ENCODE data around the gene BNC2. TPM values are rescaled to one million over a fixed set of nuclear protein-coding genes. Genes with fewer than 3 reads are reported as not detected.

Gene BNC2
- total RNA-seq, 1 experiment from 2014 or later = 2.9 TPM

DNA sequence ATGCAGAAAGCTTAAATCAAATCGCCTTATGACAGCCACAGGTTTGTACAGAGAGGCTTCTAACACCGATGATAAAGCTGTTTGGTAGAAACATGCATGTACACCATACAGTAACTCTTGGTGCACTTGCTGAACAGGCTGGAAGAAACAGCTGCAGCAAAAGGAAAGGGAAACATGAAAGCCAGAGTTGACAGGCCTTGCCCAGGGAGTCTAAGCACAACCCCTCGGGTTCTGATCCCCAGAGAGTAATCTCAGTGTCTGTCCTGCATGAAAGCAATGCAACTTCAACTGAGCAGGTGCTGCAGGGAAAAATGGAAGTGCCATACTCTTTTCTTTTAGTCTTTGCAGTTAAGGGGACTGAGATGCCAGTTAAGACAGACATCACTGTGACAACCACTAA lies 419.9 kb downstream of the BNC2 start:
- Histone ChIP-seq H2AFZ (no peak overlapping the region), H3K4me1 (replicated peaks; ENCODE audit: insufficient read depth) (peaks cover 6% of the 10 kb centered on the region), H3K4me3 (no peak overlapping the region), H3K27me3 (ENCODE audit: insufficient read depth, low read depth) (no peaks in the 10 kb centered on the region), H3K27ac (no peak overlapping the region), H3F3A (ENCODE audit: insufficient read depth, low read depth) (no peaks in the 10 kb centered on the region), H3K4me2 (no peak overlapping the region), H3K9me3 (ENCODE audit: insufficient read depth, low read depth) (no peaks in the 10 kb centered on the region), H3K9me2 (ENCODE audit: insufficient read depth) (no peaks in the 10 kb centered on the region), H3K79me2 (ENCODE audit: low read depth) (no peaks in the 10 kb centered on the region), H3K36me3 (ENCODE audit: low read depth) (no peaks in the 10 kb centered on the region), H4K20me1 (ENCODE audit: insufficient read depth) (no peaks in the 10 kb centered on the region)
- POLR2A ChIA-PET (ENCODE audit: unreplicated experiment) = no interaction called here
- DNase-seq = no peak
- CTCF ChIA-PET = no interaction called here
- BruUV-seq (replicated peaks) = no TSS peak
- intact Hi-C loops (cut with micrococcal nuclease; ENCODE audit: unreplicated experiment) = no loop called here
- TF ChIP-seq EZH2 (IDR thresholded peaks at IDR 0.05; ENCODE audit: low read depth) = no peak
- TF ChIP-seq, protein P1, sequence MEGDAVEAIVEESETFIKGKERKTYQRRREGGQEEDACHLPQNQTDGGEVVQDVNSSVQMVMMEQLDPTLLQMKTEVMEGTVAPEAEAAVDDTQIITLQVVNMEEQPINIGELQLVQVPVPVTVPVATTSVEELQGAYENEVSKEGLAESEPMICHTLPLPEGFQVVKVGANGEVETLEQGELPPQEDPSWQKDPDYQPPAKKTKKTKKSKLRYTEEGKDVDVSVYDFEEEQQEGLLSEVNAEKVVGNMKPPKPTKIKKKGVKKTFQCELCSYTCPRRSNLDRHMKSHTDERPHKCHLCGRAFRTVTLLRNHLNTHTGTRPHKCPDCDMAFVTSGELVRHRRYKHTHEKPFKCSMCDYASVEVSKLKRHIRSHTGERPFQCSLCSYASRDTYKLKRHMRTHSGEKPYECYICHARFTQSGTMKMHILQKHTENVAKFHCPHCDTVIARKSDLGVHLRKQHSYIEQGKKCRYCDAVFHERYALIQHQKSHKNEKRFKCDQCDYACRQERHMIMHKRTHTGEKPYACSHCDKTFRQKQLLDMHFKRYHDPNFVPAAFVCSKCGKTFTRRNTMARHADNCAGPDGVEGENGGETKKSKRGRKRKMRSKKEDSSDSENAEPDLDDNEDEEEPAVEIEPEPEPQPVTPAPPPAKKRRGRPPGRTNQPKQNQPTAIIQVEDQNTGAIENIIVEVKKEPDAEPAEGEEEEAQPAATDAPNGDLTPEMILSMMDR (conservative IDR thresholded peaks at IDR 0.05) = no peak

DNA sequence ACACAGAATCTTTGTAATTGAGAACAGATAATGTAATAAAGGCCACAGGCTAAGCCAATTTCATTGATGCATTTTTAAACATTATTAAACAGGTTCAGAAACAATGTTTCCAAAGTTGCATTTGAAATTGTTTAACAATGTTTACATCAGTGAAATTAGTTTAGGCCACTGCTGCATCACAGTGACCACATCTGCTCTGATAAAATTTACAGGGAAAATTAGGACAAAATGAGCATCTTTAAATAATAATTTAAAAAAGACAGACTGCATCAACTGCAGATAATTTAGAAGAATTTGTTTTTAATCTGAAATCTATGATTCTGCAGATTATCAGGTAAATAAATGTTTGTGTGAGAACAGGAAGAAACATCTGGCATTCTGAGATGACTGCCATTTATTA lies 420.4 kb downstream of the BNC2 start:
- Histone ChIP-seq H3K4me2 (no peak overlapping the region), H3K27me3 (ENCODE audit: insufficient read depth, low read depth) (no peaks in the 10 kb centered on the region), H3K9me3 (ENCODE audit: insufficient read depth, low read depth) (no peaks in the 10 kb centered on the region), H2AFZ (no peak overlapping the region), H3K4me1 (replicated peaks; ENCODE audit: insufficient read depth) (peaks cover 6% of the 10 kb centered on the region), H3K36me3 (ENCODE audit: low read depth) (no peaks in the 10 kb centered on the region), H3K9me2 (ENCODE audit: insufficient read depth) (no peaks in the 10 kb centered on the region), H3K27ac (no peak overlapping the region), H3K79me2 (ENCODE audit: low read depth) (no peaks in the 10 kb centered on the region), H4K20me1 (ENCODE audit: insufficient read depth) (no peaks in the 10 kb centered on the region), H3K4me3 (no peak overlapping the region), H3F3A (ENCODE audit: insufficient read depth, low read depth) (no peaks in the 10 kb centered on the region)
- TF ChIP-seq EZH2 (IDR thresholded peaks at IDR 0.05; ENCODE audit: low read depth) = no peak
- TF ChIP-seq, protein P1 (conservative IDR thresholded peaks at IDR 0.05) = no peak
- POLR2A ChIA-PET (ENCODE audit: unreplicated experiment) = no interaction called here
- BruUV-seq (replicated peaks) = no TSS peak
- intact Hi-C loops (cut with micrococcal nuclease; ENCODE audit: unreplicated experiment) = no loop called here
- CTCF ChIA-PET = no interaction called here
- no peak for DNase-seq

DNA sequence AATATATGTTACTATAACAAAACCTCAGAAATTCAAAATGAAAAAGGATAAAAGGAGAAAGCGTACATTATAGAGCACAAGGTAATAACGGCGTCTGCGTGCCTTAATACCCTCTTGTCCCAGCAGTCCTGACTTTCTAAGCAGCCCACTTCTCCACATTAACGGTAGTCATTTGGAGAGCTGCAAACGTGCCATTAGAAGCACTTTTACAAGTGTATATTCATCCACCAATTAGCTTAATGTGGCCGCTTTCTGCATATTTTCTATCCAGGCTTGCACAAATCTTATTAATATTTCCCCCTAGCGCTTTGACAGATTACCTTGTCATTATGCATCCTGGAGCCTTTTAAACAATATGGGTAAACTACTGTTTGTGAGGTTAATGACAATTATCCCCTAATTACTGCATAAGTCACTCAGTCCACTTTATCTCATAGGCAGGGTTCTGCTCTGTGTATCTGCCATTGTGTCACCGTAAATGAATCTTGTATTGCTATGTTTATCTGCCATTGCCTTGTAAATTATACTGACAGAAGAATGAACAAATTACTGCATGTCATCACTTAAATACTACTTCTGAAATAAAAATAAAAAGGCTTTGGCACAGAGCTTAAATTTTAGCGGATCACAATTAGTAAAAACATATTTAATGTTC lies 421.3 kb downstream of the BNC2 start:
- Histone ChIP-seq H2AFZ (no peak overlapping the region), H4K20me1 (ENCODE audit: insufficient read depth) (no peaks in the 10 kb centered on the region), H3K9me3 (ENCODE audit: insufficient read depth, low read depth) (0 out of 2 replicates have a peak, but pooled peaks cover 1% of the 10 kb centered on the region), H3K9me2 (ENCODE audit: insufficient read depth) (no peaks in the 10 kb centered on the region), H3K79me2 (ENCODE audit: low read depth) (no peaks in the 10 kb centered on the region), H3K4me1 (replicated peaks; ENCODE audit: insufficient read depth) (peaks cover 6% of the 10 kb centered on the region), H3K27me3 (ENCODE audit: insufficient read depth, low read depth) (no peaks in the 10 kb centered on the region), H3K4me3 (no peak overlapping the region), H3K36me3 (ENCODE audit: low read depth) (no peaks in the 10 kb centered on the region), H3K27ac (no peak overlapping the region), H3F3A (ENCODE audit: insufficient read depth, low read depth) (no peaks in the 10 kb centered on the region), H3K4me2 (no peak overlapping the region)
- ChIA-PET CTCF (no interaction called here), POLR2A (ENCODE audit: unreplicated experiment) (no interaction called here)
- no TSS peak for BruUV-seq (replicated peaks)
- DNase-seq = no peak
- no peak for TF ChIP-seq EZH2 (IDR thresholded peaks at IDR 0.05; ENCODE audit: low read depth)
- TF ChIP-seq, protein P1 (conservative IDR thresholded peaks at IDR 0.05) = no peak
- intact Hi-C loops (cut with micrococcal nuclease; ENCODE audit: unreplicated experiment) = no loop called here

Measured in PC-9 (cell line).